K562 (cell line): ENCODE results near the gene AGAP3. TPM values are rescaled to one million over a fixed set of nuclear protein-coding genes. Genes with fewer than 3 reads are reported as not detected.

Source experiments
- HDAC1 ChIP-seq, 2 experiments: fragments of 450-650 bp; IDR thresholded peaks; 2 replicates each; pipeline ENCODE4 v1.6.1; 2016 to 2017; ENCODE audit warnings: inconsistent platforms in 1 of 2, mild to moderate bottlenecking in 1 of 2, moderate library complexity in 1 of 2
- KLF10 ChIP-seq: fragments of 250-450 bp; sonication (Bioruptor Pico); IDR thresholded peaks from 2 replicates; pipeline ENCODE4 v1.6.1; 2021; ENCODE audit warnings: matching md5 sums
- USF1 ChIP-seq: sonication (generic); formaldehyde crosslinking; IDR thresholded peaks from 2 replicates; pipeline ENCODE4 v1.9.0; 2022; ENCODE audit warnings: mild to moderate bottlenecking, missing genetic modification reagents
- ZNF407 ChIP-seq: fragments of 450-650 bp; IDR thresholded peaks from 2 replicates; pipeline ENCODE4 v1.6.1; 2016; ENCODE audit warnings: low read depth
- polyA plus RNA-seq, 8 experiments: library from polyadenylated mRNA; depleted of rRNA in 4 of 8; stranded (reverse) in 5 of 8; unstranded in 3 of 8; fragments of >200 nt; fragmentation: Nextera tagmentation in 2 of 8; fragmentation: Illumina TruSeq in 1 of 8; extraction: Ambion mirVana in 2 of 8; extraction: Trizol in 1 of 8; gene quantifications; 2 replicates each; pipeline versions ENCODE4 v1.2.1 to v1.2.3, GENCODE V29; 2011 to 2014; ENCODE audit warnings: inconsistent platforms in 1 of 8, missing spikeins in 1 of 8
- total RNA-seq, 7 experiments: library from RNA; depleted of rRNA in 6 of 7; stranded (reverse); fragments of >200 nt in 6 of 7; fragmentation: Illumina TruSeq in 2 of 7; extraction: Trizol in 2 of 7; gene quantifications; 2 replicates each; pipeline versions ENCODE4 v1.2.1 to v1.2.3, GENCODE V29; 2011 to 2021; ENCODE audit warnings: low replicate concordance in 1 of 7
- TF ChIP-seq, protein P1 (sequence below), 2 experiments: fragments of 450-650 bp; formaldehyde crosslinking in 1 of 2; IDR thresholded peaks; 2 replicates each; pipeline versions ENCODE4 v1.4.0 to v1.6.1; 2014 to 2020; ENCODE audit warnings: mild to moderate bottlenecking in 2 of 2, borderline replicate concordance in 1 of 2, low read depth in 1 of 2
- TF ChIP-seq, protein P2 (sequence below): fragments of 250-450 bp; sonication (Bioruptor Pico); IDR thresholded peaks from 2 replicates; pipeline ENCODE4 v1.8.0; 2022; ENCODE audit warnings: inconsistent platforms, mild to moderate bottlenecking, moderate library complexity, borderline replicate concordance

The AGAP3 gene
- total and polyA plus RNA-seq, 9 of the 15 experiments (the other 6 are each of a cell fraction or from before 2014, with no cell fraction given), result 3.4 to 208 (median 62.2) TPM

GRCh38 chr7:151057989-151058780 is 28.1 kb upstream of the AGAP3 start (continued):
- TF ChIP-seq, protein P1, sequence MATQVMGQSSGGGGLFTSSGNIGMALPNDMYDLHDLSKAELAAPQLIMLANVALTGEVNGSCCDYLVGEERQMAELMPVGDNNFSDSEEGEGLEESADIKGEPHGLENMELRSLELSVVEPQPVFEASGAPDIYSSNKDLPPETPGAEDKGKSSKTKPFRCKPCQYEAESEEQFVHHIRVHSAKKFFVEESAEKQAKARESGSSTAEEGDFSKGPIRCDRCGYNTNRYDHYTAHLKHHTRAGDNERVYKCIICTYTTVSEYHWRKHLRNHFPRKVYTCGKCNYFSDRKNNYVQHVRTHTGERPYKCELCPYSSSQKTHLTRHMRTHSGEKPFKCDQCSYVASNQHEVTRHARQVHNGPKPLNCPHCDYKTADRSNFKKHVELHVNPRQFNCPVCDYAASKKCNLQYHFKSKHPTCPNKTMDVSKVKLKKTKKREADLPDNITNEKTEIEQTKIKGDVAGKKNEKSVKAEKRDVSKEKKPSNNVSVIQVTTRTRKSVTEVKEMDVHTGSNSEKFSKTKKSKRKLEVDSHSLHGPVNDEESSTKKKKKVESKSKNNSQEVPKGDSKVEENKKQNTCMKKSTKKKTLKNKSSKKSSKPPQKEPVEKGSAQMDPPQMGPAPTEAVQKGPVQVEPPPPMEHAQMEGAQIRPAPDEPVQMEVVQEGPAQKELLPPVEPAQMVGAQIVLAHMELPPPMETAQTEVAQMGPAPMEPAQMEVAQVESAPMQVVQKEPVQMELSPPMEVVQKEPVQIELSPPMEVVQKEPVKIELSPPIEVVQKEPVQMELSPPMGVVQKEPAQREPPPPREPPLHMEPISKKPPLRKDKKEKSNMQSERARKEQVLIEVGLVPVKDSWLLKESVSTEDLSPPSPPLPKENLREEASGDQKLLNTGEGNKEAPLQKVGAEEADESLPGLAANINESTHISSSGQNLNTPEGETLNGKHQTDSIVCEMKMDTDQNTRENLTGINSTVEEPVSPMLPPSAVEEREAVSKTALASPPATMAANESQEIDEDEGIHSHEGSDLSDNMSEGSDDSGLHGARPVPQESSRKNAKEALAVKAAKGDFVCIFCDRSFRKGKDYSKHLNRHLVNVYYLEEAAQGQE (IDR thresholded peaks at IDR 0.05; ENCODE audit: borderline replicate concordance), result peak; percentile 7; the same call in 1 of the 2 replicates
- TF ChIP-seq, protein P1 (CRISPR knock-in tag; IDR thresholded peaks at IDR 0.05; ENCODE audit: low read depth), result 0 out of 2 replicates have a peak, but pooled peaks have one; percentile 9
- TF ChIP-seq HDAC1 (IDR thresholded peaks at IDR 0.05) (peak in 1 of 2 experiments; percentile 92; a peak in 2 of 4 replicates), KLF10 (CRISPR knock-in tag) (no peak), USF1 (no peak), ZNF407 (no peak)
- TF ChIP-seq, protein P2, sequence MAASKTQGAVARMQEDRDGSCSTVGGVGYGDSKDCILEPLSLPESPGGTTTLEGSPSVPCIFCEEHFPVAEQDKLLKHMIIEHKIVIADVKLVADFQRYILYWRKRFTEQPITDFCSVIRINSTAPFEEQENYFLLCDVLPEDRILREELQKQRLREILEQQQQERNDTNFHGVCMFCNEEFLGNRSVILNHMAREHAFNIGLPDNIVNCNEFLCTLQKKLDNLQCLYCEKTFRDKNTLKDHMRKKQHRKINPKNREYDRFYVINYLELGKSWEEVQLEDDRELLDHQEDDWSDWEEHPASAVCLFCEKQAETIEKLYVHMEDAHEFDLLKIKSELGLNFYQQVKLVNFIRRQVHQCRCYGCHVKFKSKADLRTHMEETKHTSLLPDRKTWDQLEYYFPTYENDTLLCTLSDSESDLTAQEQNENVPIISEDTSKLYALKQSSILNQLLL (CRISPR knock-in tag), result no peak
